Fibroblast of lung (primary cell): ENCODE measurements around the gene TSC22D2. TPM values are rescaled to one million over a fixed set of nuclear protein-coding genes. Genes with fewer than 3 reads are reported as not detected.

ENCODE experiments used
- DNase-seq, 2 donors: peaks; one replicate each; pipeline versions ENCODE4 v3.0.0 to v3.0.0-alpha.2; 2010; ENCODE audit warnings: low read depth in 2 of 2
- H2AFZ ChIP-seq: 2 replicates; pipeline ENCODE4 v1.5.1; 2012; ENCODE audit warnings: low read length, control low read depth, inconsistent platforms
- H3K27ac ChIP-seq: 2 replicates; pipeline ENCODE4 v1.5.1; 2011; ENCODE audit warnings: low read length, control low read depth; ENCODE audit not compliant: insufficient read depth
- H3K27me3 ChIP-seq: 2 replicates; pipeline ENCODE4 v1.5.1; 2011; ENCODE audit warnings: mild to moderate bottlenecking, low read length; ENCODE audit not compliant: control insufficient read depth, insufficient read depth
- H3K36me3 ChIP-seq: 2 replicates; pipeline ENCODE4 v1.5.1; 2011; ENCODE audit warnings: low read length; ENCODE audit not compliant: control insufficient read depth, insufficient read depth
- H3K4me1 ChIP-seq: 2 replicates; pipeline ENCODE4 v1.5.1; 2011; ENCODE audit warnings: low read length; ENCODE audit not compliant: control insufficient read depth, insufficient read depth; ENCODE audit errors: extremely low read depth
- H3K4me2 ChIP-seq: 2 replicates; pipeline ENCODE4 v1.5.1; 2011; ENCODE audit warnings: low read length, control low read depth; ENCODE audit not compliant: insufficient read depth; ENCODE audit errors: extremely low read depth
- H3K4me3 ChIP-seq, 4 experiments: fragments of 200-600 bp in 1 of 4; sonication (generic) in 1 of 4; replicated peaks in 1 of 4; 2 replicates each; pipeline ENCODE4 v1.5.1; 2011 to 2016; ENCODE audit warnings: low read length in 4 of 4, low read depth in 3 of 4, mild to moderate bottlenecking in 3 of 4, control low read depth in 2 of 4, inconsistent platforms in 1 of 4, mixed read lengths in 1 of 4; ENCODE audit not compliant: insufficient read depth in 1 of 4; ENCODE audit errors: control extremely low read depth in 1 of 4
- H3K79me2 ChIP-seq: 2 replicates; pipeline ENCODE4 v1.5.1; 2012; ENCODE audit warnings: mild to moderate bottlenecking, low read length, inconsistent platforms; ENCODE audit not compliant: control insufficient read depth, insufficient read depth
- H3K9ac ChIP-seq: 2 replicates; pipeline ENCODE4 v1.5.1; 2011; ENCODE audit warnings: mild to moderate bottlenecking, low read length, control low read depth; ENCODE audit not compliant: insufficient read depth
- H3K9me3 ChIP-seq: 2 replicates; pipeline ENCODE4 v1.5.1; 2012; ENCODE audit warnings: low read depth, low read length; ENCODE audit not compliant: control insufficient read depth, insufficient read depth
- H4K20me1 ChIP-seq: 2 replicates; pipeline ENCODE4 v1.5.1; 2011; ENCODE audit warnings: low read length; ENCODE audit not compliant: control insufficient read depth, insufficient read depth; ENCODE audit errors: extremely low read depth
- EZH2 ChIP-seq: IDR thresholded peaks from 2 replicates; pipeline ENCODE4 v1.5.1; 2012; ENCODE audit warnings: low read length, control low read depth, mild to moderate bottlenecking; ENCODE audit errors: missing control alignments
- polyA plus RNA-seq, 2 donors: library from polyadenylated mRNA; depleted of rRNA in 1 of 2; stranded (reverse) in 1 of 2; unstranded in 1 of 2; fragments of >200 nt; gene quantifications; 2 replicates each; pipeline ENCODE4 v1.2.1, GENCODE V29; 2011 to 2012; ENCODE audit warnings: missing spikeins in 1 of 2
- total RNA-seq: library from RNA; depleted of rRNA; stranded (reverse); fragments of >200 nt; gene quantifications from 2 replicates; pipeline ENCODE4 v1.2.1, GENCODE V29; 2014
- TF ChIP-seq, protein P1 (sequence below), 2 donors: IDR thresholded peaks in 1 of 2; conservative IDR thresholded peaks in 1 of 2; 1 replicate in 1 of 2; 2 replicates in 1 of 2; pipeline ENCODE4 v1.5.1; 2011 to 2012; ENCODE audit warnings: low read length in 2 of 2, control low read depth in 1 of 2, inconsistent platforms in 1 of 2, low read depth in 1 of 2, mild to moderate bottlenecking in 1 of 2

Gene TSC22D2
- total and polyA plus RNA-seq, 2 donors (not counting 1 experiment from before 2014, with no cell fraction given): 23.6 to 29.3 TPM

DNA sequence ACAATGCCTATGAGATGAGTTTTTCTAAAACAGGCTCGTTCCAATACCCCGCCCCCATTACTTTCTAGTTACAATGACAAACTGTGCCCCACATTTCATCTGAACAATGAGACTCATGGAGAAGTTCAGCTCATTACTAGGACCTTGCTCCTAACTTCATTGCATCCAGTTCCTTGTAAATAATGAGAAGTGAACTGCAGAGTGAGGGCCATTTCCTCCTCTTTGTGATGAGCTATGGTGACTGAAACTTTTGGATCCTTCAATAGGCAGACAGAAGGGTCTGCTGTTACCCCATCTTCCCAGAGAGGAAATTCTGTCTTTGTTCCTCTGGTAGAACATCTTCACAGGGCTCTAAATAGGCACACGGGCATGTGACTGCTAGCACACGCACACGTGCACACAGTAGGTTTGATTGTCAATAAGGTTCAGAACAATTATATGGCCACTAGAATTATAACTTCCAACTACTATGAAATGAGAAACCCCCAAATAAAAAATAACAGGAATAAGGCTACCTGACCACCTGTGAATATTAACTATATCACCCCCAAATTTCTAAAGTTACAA is 86.4 kb downstream of the TSC22D2 start:
- Histone ChIP-seq H2AFZ (no peak overlapping the region), H3K9me3 (no peaks in the 10 kb centered on the region), H4K20me1 (no peaks in the 10 kb centered on the region), H3K4me3 (no peak overlapping the region), H3K4me1 (no peaks in the 10 kb centered on the region), H3K79me2 (no peaks in the 10 kb centered on the region), H3K27ac (no peak overlapping the region), H3K9ac (no peak overlapping the region), H3K36me3 (no peaks in the 10 kb centered on the region), H3K4me2 (no peak overlapping the region), H3K27me3 (no peaks in the 10 kb centered on the region)
- no peak for DNase-seq
- TF ChIP-seq, protein P1, sequence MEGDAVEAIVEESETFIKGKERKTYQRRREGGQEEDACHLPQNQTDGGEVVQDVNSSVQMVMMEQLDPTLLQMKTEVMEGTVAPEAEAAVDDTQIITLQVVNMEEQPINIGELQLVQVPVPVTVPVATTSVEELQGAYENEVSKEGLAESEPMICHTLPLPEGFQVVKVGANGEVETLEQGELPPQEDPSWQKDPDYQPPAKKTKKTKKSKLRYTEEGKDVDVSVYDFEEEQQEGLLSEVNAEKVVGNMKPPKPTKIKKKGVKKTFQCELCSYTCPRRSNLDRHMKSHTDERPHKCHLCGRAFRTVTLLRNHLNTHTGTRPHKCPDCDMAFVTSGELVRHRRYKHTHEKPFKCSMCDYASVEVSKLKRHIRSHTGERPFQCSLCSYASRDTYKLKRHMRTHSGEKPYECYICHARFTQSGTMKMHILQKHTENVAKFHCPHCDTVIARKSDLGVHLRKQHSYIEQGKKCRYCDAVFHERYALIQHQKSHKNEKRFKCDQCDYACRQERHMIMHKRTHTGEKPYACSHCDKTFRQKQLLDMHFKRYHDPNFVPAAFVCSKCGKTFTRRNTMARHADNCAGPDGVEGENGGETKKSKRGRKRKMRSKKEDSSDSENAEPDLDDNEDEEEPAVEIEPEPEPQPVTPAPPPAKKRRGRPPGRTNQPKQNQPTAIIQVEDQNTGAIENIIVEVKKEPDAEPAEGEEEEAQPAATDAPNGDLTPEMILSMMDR (conservative IDR thresholded peaks at IDR 0.05 in 1 of 2, IDR thresholded peaks at IDR 0.05 in 1 of 2; ENCODE audit: low read depth in 1 of 2, low read length in 2 of 2): no peak
- TF ChIP-seq EZH2: no peak

DNA sequence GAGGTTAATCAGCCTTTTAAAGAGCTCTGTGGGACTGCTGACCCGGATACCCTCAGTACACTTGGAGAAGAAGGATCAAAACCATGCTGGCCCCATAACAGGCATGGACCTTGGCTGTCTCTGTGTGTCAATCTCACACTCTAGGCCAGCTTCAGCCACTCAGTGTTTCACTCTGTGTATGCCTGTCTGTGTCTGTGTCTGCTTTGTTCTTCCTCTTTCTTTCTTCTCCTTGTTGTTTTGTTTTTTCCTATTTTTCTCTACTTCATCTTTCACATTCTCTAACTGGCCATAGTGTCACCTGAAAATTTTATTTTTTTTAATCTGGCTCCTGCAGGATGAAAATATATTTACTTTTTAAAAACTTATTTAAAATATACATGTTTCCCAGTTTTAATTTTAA is 87.1 kb downstream of the TSC22D2 start:
- Histone ChIP-seq H3K9ac (no peak overlapping the region), H3K27ac (no peak overlapping the region), H3K36me3 (no peaks in the 10 kb centered on the region), H4K20me1 (no peaks in the 10 kb centered on the region), H3K4me2 (no peak overlapping the region), H3K4me1 (no peaks in the 10 kb centered on the region), H3K27me3 (no peaks in the 10 kb centered on the region), H2AFZ (peak overlapping the region; percentile 31), H3K9me3 (no peaks in the 10 kb centered on the region), H3K4me3 (no peak overlapping the region), H3K79me2 (no peaks in the 10 kb centered on the region)
- TF ChIP-seq, protein P1 (conservative IDR thresholded peaks at IDR 0.05 in 1 of 2, IDR thresholded peaks at IDR 0.05 in 1 of 2; ENCODE audit: low read depth in 1 of 2, low read length in 2 of 2): no peak
- no peak for TF ChIP-seq EZH2
- no peak for DNase-seq

DNA sequence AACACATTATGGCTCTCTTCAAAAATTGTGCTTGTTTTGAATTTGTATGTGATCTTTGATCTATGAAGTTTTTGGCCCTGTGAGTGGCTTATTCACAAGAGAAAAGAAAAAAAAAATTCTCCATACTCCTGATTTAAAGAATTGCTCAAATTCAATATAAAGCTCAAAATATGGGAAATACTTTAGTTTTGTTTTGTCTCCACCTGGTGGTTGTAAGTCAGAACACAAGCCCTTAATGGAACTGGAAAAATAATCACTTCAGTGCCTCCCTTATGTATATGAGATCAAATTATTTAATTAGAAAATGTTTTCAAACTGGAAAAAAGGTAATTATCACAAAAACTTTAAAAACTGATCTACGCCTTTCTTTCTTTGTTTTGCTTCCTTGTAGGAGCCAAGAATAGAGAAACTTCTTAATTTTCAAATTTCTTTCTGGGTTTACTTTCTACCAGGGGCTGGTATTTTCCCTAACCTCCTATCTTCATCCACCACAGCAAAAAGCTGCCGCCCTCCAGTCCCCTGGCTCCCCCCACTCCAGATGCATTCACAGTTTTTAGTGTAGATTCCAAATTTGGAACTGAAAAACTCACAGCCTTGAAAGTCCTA is 87.6 kb downstream of the TSC22D2 start:
- no peak overlapping the region for H2AFZ ChIP-seq
- peak; percentile 43 to 76 for DNase-seq

More for the DNA sequence above, 87.6 kb downstream of the TSC22D2 start:
- no peaks in the 10 kb centered on the region for H4K20me1 ChIP-seq
- H3K4me2 ChIP-seq: no peak overlapping the region
- H3K4me3 ChIP-seq: no peak overlapping the region
- H3K79me2 ChIP-seq: no peaks in the 10 kb centered on the region
- no peaks in the 10 kb centered on the region for H3K4me1 ChIP-seq
- no peak overlapping the region for H3K27ac ChIP-seq
- TF ChIP-seq EZH2: no peak
- TF ChIP-seq, protein P1 (conservative IDR thresholded peaks at IDR 0.05 in 1 of 2, IDR thresholded peaks at IDR 0.05 in 1 of 2; ENCODE audit: low read depth in 1 of 2, low read length in 2 of 2): peak; percentile 52 to 65
- H3K9me3 ChIP-seq: no peaks in the 10 kb centered on the region
- H3K36me3 ChIP-seq: no peaks in the 10 kb centered on the region
- H3K27me3 ChIP-seq: no peaks in the 10 kb centered on the region
- no peak overlapping the region for H3K9ac ChIP-seq
